ENCODE results near the gene PRLHR.

DNA sequence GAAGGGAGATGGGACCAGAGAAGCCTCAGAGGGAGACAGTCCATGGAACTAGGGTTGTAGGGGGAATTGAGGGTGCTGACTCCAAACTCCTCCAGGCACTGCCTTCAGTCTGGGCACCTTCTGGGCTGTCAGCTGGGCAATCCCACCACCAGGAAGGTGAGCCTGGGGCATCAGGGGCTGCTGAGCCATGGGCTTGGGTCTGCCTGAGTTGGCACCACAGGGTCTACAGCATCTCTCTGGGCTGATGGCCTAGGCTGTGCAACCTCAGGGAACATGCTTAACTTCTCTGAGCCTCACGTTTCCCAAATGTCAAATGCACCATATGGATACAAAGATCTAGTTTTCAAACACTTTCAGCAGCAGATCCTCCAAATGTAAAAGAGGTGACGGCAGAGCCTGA lies 46.8 kb upstream of the PRLHR start:
- TF ChIP-seq, protein P1, sequence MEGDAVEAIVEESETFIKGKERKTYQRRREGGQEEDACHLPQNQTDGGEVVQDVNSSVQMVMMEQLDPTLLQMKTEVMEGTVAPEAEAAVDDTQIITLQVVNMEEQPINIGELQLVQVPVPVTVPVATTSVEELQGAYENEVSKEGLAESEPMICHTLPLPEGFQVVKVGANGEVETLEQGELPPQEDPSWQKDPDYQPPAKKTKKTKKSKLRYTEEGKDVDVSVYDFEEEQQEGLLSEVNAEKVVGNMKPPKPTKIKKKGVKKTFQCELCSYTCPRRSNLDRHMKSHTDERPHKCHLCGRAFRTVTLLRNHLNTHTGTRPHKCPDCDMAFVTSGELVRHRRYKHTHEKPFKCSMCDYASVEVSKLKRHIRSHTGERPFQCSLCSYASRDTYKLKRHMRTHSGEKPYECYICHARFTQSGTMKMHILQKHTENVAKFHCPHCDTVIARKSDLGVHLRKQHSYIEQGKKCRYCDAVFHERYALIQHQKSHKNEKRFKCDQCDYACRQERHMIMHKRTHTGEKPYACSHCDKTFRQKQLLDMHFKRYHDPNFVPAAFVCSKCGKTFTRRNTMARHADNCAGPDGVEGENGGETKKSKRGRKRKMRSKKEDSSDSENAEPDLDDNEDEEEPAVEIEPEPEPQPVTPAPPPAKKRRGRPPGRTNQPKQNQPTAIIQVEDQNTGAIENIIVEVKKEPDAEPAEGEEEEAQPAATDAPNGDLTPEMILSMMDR (conservative IDR thresholded peaks at IDR 0.05 in 1 of 2, IDR thresholded peaks at IDR 0.05 in 1 of 2; ENCODE audit: low read depth in 1 of 2, low read length in 2 of 2) = no peak
- TF ChIP-seq EZH2 (IDR thresholded peaks at IDR 0.05; ENCODE audit: low read length, missing control alignments) = no peak

Data from fibroblast of lung (primary cell).